GM23338 (cell line): Measurements from ENCODE around the gene SLC25A42. TPM values are rescaled to one million over a fixed set of nuclear protein-coding genes. Genes with fewer than 3 reads are reported as not detected.

Experiments
- ATAC-seq: fragments of 200-7000 bp; cut with Tn5 transposase; 3 replicates; pipeline ENCODE4 v1.9.1; 2020
- DNase-seq: peaks from one replicate; pipeline ENCODE4 v3.0.0-alpha.2; 2015; ENCODE audit warnings: low spot score
- H2AFZ ChIP-seq: fragments of 200-600 bp; sonication (generic); 2 replicates; pipeline ENCODE4 v1.8.0; 2016; ENCODE audit warnings: antibody characterized with exemption, mild to moderate bottlenecking, moderate library complexity
- H3F3A ChIP-seq: fragments of 200-600 bp; sonication (generic); replicated peaks from 2 replicates; pipeline ENCODE4 v1.8.0; 2017; ENCODE audit warnings: antibody characterized with exemption, mixed run types, low read depth
- H3K27ac ChIP-seq: fragments of 200-600 bp; sonication (generic); 2 replicates; pipeline ENCODE4 v1.6.1; 2016; ENCODE audit warnings: low read depth
- H3K27me3 ChIP-seq: fragments of 200-600 bp; sonication (generic); 2 replicates; pipeline ENCODE4 v1.8.0; 2016; ENCODE audit warnings: mild to moderate bottlenecking, mixed run types, moderate library complexity; ENCODE audit not compliant: insufficient read depth
- H3K36me3 ChIP-seq: fragments of 200-600 bp; sonication (generic); 2 replicates; pipeline ENCODE4 v1.8.0; 2016; ENCODE audit warnings: mild to moderate bottlenecking; ENCODE audit not compliant: insufficient read depth
- H3K4me1 ChIP-seq: fragments of 200-600 bp; sonication (generic); 2 replicates; pipeline ENCODE4 v1.8.0; 2016; ENCODE audit warnings: mild to moderate bottlenecking, moderate library complexity; ENCODE audit not compliant: insufficient read depth
- H3K4me2 ChIP-seq: fragments of 200-600 bp; sonication (generic); 2 replicates; pipeline ENCODE4 v1.7.1; 2017; ENCODE audit warnings: mixed run types
- H3K4me3 ChIP-seq: fragments of 200-600 bp; sonication (generic); 2 replicates; pipeline ENCODE4 v1.6.1; 2016; ENCODE audit warnings: mixed run types
- H3K79me2 ChIP-seq: fragments of 200-600 bp; sonication (generic); replicated peaks from 2 replicates; pipeline ENCODE4 v1.8.0; 2017; ENCODE audit warnings: mild to moderate bottlenecking; ENCODE audit not compliant: insufficient read depth
- H3K9me2 ChIP-seq: fragments of 200-600 bp; sonication (generic); 2 replicates; pipeline ENCODE4 v1.8.0; 2017; ENCODE audit not compliant: insufficient read depth
- H4K20me1 ChIP-seq: fragments of 200-600 bp; sonication (generic); replicated peaks from 2 replicates; pipeline ENCODE4 v1.8.0; 2017; ENCODE audit warnings: mild to moderate bottlenecking; ENCODE audit not compliant: insufficient read depth
- H3K27ac Mint-ChIP-seq: 2 replicates; pipeline ENCODE4 v1.8.0; 2020; ENCODE audit warnings: inconsistent platforms, mild to moderate bottlenecking, moderate library complexity, mixed read lengths
- H3K27me3 Mint-ChIP-seq: 3 replicates; pipeline ENCODE4 v1.8.0; 2022; ENCODE audit warnings: low read depth, mild to moderate bottlenecking, moderate library complexity, mixed read lengths, inconsistent platforms; ENCODE audit not compliant: insufficient read depth, poor library complexity
- H3K36me3 Mint-ChIP-seq: 3 replicates; pipeline ENCODE4 v1.8.0; 2021; ENCODE audit warnings: low read depth, mild to moderate bottlenecking, inconsistent platforms, moderate library complexity, mixed read lengths
- H3K4me1 Mint-ChIP-seq: 3 replicates; pipeline ENCODE4 v1.8.0; 2020; ENCODE audit warnings: mild to moderate bottlenecking, inconsistent platforms, mixed read lengths
- H3K4me3 Mint-ChIP-seq: 3 replicates; pipeline ENCODE4 v1.8.0; 2021; ENCODE audit warnings: moderate library complexity, mild to moderate bottlenecking, inconsistent platforms, mixed read lengths
- H3K9me3 Mint-ChIP-seq: 3 replicates; pipeline ENCODE4 v1.8.0; 2020; ENCODE audit warnings: moderate library complexity, mild to moderate bottlenecking, inconsistent platforms, mixed read lengths
- CREB1 ChIP-seq: fragments of 250-450 bp; sonication (Bioruptor Pico); IDR thresholded peaks from 2 replicates; pipeline ENCODE4 v1.5.0; 2020; ENCODE audit warnings: low read depth, mild to moderate bottlenecking, moderate library complexity
- CTCF ChIP-seq, 2 experiments: fragments of 200-600 bp in 1 of 2; sonication (generic) in 1 of 2; conservative IDR thresholded peaks; 2 replicates each; pipeline versions ENCODE4 v1.5.1 to v1.6.1; 2016 to 2017; ENCODE audit warnings: antibody characterized with exemption in 2 of 2, low read depth in 2 of 2, mild to moderate bottlenecking in 2 of 2, moderate library complexity in 1 of 2
- EZH2 ChIP-seq: fragments of 200-600 bp; sonication (generic); IDR thresholded peaks from one replicate; pipeline ENCODE4 v1.8.0; 2017; ENCODE audit warnings: antibody characterized with exemption, mild to moderate bottlenecking, low read depth; ENCODE audit not compliant: unreplicated experiment
- POLR2AphosphoS5 ChIP-seq: IDR thresholded peaks from 2 replicates; pipeline ENCODE4 v1.6.1; 2016; ENCODE audit warnings: antibody characterized with exemption, low read depth
- ZNF114 ChIP-seq: fragments of 250-450 bp; sonication (Bioruptor Pico); IDR thresholded peaks from 2 replicates; pipeline ENCODE4 v1.5.0; 2020; ENCODE audit warnings: mild to moderate bottlenecking, moderate library complexity
- ZNF462 ChIP-seq: fragments of 250-450 bp; sonication (Bioruptor Pico); IDR thresholded peaks from 2 replicates; pipeline ENCODE4 v1.5.0; 2020; ENCODE audit warnings: mild to moderate bottlenecking, moderate library complexity
- polyA plus RNA-seq: library from polyadenylated mRNA; unstranded; fragments of >200 nt; fragmentation: Nextera tagmentation; extraction: Ambion mirVana; gene quantifications from 2 replicates; pipeline ENCODE4 v1.2.1, GENCODE V29; 2016
- total RNA-seq: library from RNA; depleted of rRNA; stranded (reverse); fragments of >200 nt; shearing (Covaris generic); gene quantifications from 2 replicates; pipeline ENCODE4 v1.2.3, GENCODE V29; 2014
- TF ChIP-seq, protein P1 (sequence below): IDR thresholded peaks from 2 replicates; pipeline ENCODE4 v1.6.1; 2016; ENCODE audit warnings: antibody characterized with exemption

SLC25A42 gene
- total and polyA plus RNA-seq, 2 experiments from 2014 or later = 7.3 to 7.6 TPM

DNA sequence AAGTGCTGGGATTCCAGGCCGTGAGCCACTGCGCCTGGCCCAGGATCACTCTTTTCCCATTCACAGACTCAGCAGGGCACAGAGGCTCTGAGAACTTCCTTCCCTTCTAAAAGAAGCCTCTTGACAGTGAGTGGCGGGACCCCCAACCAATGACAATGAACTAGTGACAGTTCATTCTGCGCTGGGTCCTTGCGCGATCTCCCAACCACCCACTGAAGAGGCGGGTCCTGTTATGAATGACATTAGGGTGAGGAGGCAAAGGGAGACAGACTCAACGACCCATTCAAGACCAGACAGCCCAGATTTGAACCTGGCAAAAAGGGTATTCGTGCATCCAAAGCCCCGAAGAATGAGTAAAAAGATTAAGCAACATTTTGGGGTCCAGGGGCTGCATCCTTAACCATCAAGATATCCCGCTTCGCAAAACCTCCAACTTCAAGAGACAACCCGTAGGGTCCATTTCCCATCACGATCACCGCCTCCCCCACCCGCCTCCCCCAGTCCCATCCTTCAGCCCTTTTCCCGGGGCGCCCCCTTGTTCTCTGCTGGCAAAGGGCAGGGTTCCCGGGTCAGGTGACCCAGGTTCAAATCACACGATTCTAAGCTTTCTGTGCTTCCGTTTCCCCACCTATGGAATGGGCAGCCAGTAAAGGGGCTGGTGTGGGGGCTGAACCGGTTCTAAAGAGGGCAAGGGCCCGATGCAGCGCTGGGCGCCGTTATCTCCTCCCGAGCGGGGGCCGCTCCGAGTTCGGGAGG lies 31.2 kb upstream of the SLC25A42 start:
- peaks cover 17% of the 10 kb centered on the region for H3F3A ChIP-seq
- Mint-ChIP-seq H3K36me3 (peaks cover 64% of the 10 kb centered on the region), H3K27ac (peak overlapping the region; percentile 94), H3K27me3 (peaks cover 15% of the 10 kb centered on the region), H3K4me1 (peaks cover 14% of the 10 kb centered on the region), H3K9me3 (peaks cover 10% of the 10 kb centered on the region), H3K4me3 (peak overlapping the region; percentile 90)
- peaks cover 54% of the 10 kb centered on the region for H4K20me1 ChIP-seq
- no peak for TF ChIP-seq EZH2
- peak; percentile 14 to 17; a peak in 1 of 4 replicates for TF ChIP-seq CTCF (conservative IDR thresholded peaks at IDR 0.05; ENCODE audit: low read depth in 2 of 2)
- TF ChIP-seq CREB1 (CRISPR knock-in tag) = peak; percentile 66
- TF ChIP-seq POLR2AphosphoS5 = peak; percentile 39; the same call in 1 of the 2 replicates
- peak overlapping the region; percentile 91 for H3K4me3 ChIP-seq
- peaks cover 38% of the 10 kb centered on the region for H3K36me3 ChIP-seq
- H3K79me2 ChIP-seq = peaks cover 76% of the 10 kb centered on the region
- peak overlapping the region; percentile 93 for H3K27ac ChIP-seq
- H2AFZ ChIP-seq = no peak overlapping the region
- H3K4me1 ChIP-seq = peaks cover 12% of the 10 kb centered on the region; the same call in 1 of the 2 replicates
- ATAC-seq (peak; percentile 86), DNase-seq (peak; percentile 98)
- H3K4me2 ChIP-seq = peak overlapping the region; percentile 99
- H3K27me3 ChIP-seq = no peaks in the 10 kb centered on the region
- no peaks in the 10 kb centered on the region for H3K9me2 ChIP-seq

GRCh38 chr19:19033176-19033425 lies 30.7 kb upstream of the SLC25A42 start:
- Histone ChIP-seq H3K9me2 (no peaks in the 10 kb centered on the region), H3K4me3 (peak overlapping the region; percentile 91), H3K4me1 (peaks cover 12% of the 10 kb centered on the region; the same call in 1 of the 2 replicates), H3K27me3 (no peaks in the 10 kb centered on the region), H3K79me2 (peaks cover 77% of the 10 kb centered on the region), H3F3A (peaks cover 17% of the 10 kb centered on the region), H3K27ac (peak overlapping the region; percentile 93), H2AFZ (no peak overlapping the region), H3K4me2 (peak overlapping the region; percentile 99), H4K20me1 (peaks cover 54% of the 10 kb centered on the region), H3K36me3 (peaks cover 42% of the 10 kb centered on the region)
- peaks cover 64% of the 10 kb centered on the region for H3K36me3 Mint-ChIP-seq
- TF ChIP-seq, protein P1, sequence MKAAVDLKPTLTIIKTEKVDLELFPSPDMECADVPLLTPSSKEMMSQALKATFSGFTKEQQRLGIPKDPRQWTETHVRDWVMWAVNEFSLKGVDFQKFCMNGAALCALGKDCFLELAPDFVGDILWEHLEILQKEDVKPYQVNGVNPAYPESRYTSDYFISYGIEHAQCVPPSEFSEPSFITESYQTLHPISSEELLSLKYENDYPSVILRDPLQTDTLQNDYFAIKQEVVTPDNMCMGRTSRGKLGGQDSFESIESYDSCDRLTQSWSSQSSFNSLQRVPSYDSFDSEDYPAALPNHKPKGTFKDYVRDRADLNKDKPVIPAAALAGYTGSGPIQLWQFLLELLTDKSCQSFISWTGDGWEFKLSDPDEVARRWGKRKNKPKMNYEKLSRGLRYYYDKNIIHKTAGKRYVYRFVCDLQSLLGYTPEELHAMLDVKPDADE = no peak
- TF ChIP-seq ZNF114 (CRISPR knock-in tag) (no peak), ZNF462 (no peak), POLR2AphosphoS5 (no peak), CTCF (conservative IDR thresholded peaks at IDR 0.05; ENCODE audit: low read depth in 2 of 2) (no peak), EZH2 (no peak)
- DNase-seq (no peak), ATAC-seq (peak; percentile 9)
- peaks cover 14% of the 10 kb centered on the region for H3K9me3 Mint-ChIP-seq
- H3K27me3 Mint-ChIP-seq = peaks cover 15% of the 10 kb centered on the region
- no peak overlapping the region for H3K27ac Mint-ChIP-seq
- peaks cover 14% of the 10 kb centered on the region for H3K4me1 Mint-ChIP-seq
- peak overlapping the region; percentile 90 for H3K4me3 Mint-ChIP-seq
